Measurements from ENCODE around the gene IST1. TPM values are rescaled to one million over a fixed set of nuclear protein-coding genes. Genes with fewer than 3 reads are reported as not detected.

The IST1 gene
- total and polyA plus RNA-seq, 9 of the 15 experiments (the other 6 are each of a cell fraction or from before 2014, with no cell fraction given), result 135 to 334 (median 188) TPM

GRCh38 chr16:71894921-71895678 lies at the start of gene IST1 (continued):
- TF ChIP-seq YY1 (IDR thresholded peaks at IDR 0.05; ENCODE audit: borderline replicate concordance in 1 of 3, control insufficient read depth in 1 of 3, extremely low read depth in 1 of 3, insufficient read depth in 3 of 3, insufficient read length in 1 of 3, insufficient replicate concordance in 2 of 3, low read depth in 1 of 3, low read length in 2 of 3), result peak; percentile 89 to 97 (median 96)
- TF ChIP-seq MTA3 (IDR thresholded peaks at IDR 0.05; ENCODE audit: borderline replicate concordance), result peak; percentile 97
- TF ChIP-seq MNT (conservative IDR thresholded peaks at IDR 0.05), result peak; percentile 95 to 97
- peak; percentile 37; the same call in 1 of the 2 replicates for TF ChIP-seq ARID3B (CRISPR knock-in tag; IDR thresholded peaks at IDR 0.05; ENCODE audit: borderline replicate concordance)
- TF ChIP-seq ZNF384 (IDR thresholded peaks at IDR 0.05; ENCODE audit: low read depth, low read length), result no peak
- TF ChIP-seq ZFP36 (IDR thresholded peaks at IDR 0.05; ENCODE audit: low read depth, low read length, partially characterized antibody), result peak; percentile 68
- 0 out of 2 replicates have a peak, but pooled peaks have one; percentile 10 for TF ChIP-seq RREB1 (CRISPR knock-in tag; IDR thresholded peaks at IDR 0.05)
- peak; percentile 96 for TF ChIP-seq CHAMP1 (IDR thresholded peaks at IDR 0.05)
- TF ChIP-seq BRCA1 (IDR thresholded peaks at IDR 0.05), result no peak
- TF ChIP-seq BRCA1 (CRISPR knock-in tag; IDR thresholded peaks at IDR 0.05), result 0 out of 2 replicates have a peak, but pooled peaks have one; percentile 16
- no peak for TF ChIP-seq BRF1 (IDR thresholded peaks at IDR 0.05; ENCODE audit: borderline replicate concordance, extremely low read depth, insufficient read length)
- no peak for TF ChIP-seq ZNF77 (CRISPR knock-in tag; IDR thresholded peaks at IDR 0.05)
- TF ChIP-seq DIDO1 (tag; IDR thresholded peaks at IDR 0.05; ENCODE audit: low read depth), result peak; percentile 39; the same call in 1 of the 2 replicates
- peak; percentile 75; the same call in 1 of the 2 replicates for TF ChIP-seq MAX (CRISPR knock-in tag; IDR thresholded peaks at IDR 0.05)

All from K562 (cell line).